ENCODE data around the gene IL1RN.
"Not testable (repeated sequence)": the region's sequence is repeated elsewhere in the genome, so short reads cannot be mapped to it uniquely, and the experiment has no call there.

IL1RN gene, protein sequence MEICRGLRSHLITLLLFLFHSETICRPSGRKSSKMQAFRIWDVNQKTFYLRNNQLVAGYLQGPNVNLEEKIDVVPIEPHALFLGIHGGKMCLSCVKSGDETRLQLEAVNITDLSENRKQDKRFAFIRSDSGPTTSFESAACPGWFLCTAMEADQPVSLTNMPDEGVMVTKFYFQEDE

GRCh38 chr2:113126845-113127645, at the start of gene IL1RN:
TSS of gene IL1RN (plus strand) at chr2:113127598. CDS start at chr2:113127625, 27 bp downstream.
- DNase-seq (ENCODE audit: low read depth in 2 of 3, low spot score in 1 of 3), result no peak

DNA sequence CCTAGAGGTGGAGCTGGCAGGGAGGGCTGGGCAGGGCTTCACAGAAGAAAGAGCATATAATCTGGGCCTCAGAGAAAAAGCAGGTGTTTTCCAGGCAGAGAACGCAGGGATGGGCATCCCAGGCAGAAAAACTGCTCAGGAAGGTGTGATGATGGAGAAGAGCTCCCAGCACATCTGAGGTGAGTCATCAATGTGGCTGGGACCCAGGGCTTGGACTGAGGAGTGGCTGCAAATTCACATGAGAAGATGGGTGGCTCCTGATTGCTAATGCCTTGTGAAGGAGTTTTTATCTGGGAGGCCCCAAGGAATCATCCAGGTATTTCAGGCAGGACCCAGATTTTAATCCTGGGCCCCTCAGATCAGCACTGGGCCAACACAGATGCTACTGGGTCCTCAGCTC, 49.5 kb upstream of the IL1RN start:
- DNase-seq (ENCODE audit: low read depth in 2 of 3, low spot score in 1 of 3), result no peak

DNA sequence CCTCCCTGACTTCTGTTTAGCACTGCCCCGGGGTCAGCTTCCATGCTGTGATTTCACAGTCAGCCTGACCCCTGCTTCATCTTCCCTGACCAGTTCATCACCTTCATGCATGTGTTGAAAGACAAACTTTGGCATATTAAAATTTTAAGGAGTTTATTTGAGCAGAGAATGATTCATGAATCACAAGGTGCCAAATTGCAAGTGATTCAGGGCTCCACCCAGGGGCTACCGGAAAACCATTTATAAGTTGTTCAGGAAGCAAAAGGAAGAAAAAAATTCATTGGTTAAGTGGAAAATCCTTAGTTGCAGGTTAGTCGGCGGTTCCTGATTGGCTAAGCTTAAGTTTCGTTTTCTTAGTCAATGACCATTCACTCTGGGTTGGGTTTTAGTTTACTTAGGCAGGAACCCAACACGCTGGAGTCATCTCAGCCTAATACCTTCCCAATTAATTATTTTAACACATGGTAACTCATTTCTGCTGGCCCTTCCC, 49.0 kb upstream of the IL1RN start:
- DNase-seq (ENCODE audit: low read depth in 2 of 3, low spot score in 1 of 3), result no peak

- DNase-seq (ENCODE audit: low read depth in 2 of 3, low spot score in 1 of 3), result no peak
Measured at GRCh38 chr2:113079131-113079530, 48.3 kb upstream of the IL1RN start.

DNA sequence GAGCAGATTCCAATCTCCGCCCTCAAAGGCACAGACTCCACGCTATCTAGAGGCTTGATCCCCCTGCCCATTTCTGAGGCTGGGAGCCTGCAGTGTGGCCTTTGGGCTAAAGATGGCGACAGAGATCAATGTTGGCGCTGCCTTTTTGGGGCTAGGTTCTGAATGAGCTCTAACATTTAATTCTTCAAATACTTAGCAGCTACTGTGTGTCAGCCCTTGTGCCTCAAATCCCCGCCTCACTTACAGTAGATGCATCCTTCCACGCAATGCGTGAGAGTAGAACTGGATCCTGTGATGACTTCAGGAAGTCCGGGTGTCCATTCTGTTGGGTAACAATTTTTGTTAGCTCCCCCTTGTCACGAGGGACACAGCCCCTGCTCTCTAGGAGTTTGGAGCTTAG, 47.3 kb upstream of the IL1RN start:
- peak; percentile 24 to 70 (median 41) for DNase-seq (ENCODE audit: low read depth in 2 of 3, low spot score in 1 of 3)

DNA sequence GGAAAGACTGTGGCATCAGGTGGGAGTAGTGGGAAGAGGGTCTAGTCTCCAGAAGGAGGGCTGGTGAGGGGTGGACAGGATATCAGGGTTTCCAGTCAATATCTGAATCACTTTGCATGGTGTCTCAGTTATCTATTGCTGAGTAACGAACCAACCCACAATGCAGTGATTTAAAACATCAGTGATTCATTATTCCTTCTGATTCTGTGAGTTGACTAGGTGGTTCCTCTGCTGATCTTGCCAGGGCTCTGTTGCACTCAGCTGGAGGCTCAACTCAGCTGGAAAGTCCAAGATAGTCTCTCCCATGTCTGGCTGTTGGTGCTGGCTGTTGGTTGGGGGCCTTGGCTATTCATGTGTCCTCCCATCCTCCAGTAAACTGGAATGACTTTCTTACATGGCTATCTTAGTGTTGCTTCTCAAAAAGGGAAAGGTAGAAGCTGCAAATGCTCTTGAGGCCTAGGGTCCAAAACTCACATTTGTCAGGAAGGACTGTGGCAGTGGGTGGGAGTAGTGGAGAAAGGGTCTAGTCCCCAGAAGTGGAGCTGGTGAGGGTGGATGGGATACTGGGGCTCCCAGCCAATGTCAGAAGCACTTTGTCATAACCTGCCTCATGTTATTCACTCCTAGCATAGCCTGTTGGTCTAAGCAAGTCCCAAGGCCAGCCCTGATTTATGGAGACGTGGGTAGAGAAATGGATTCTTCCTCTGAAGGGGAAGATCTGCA, 45.7 kb upstream of the IL1RN start:
- DNase-seq (ENCODE audit: low read depth in 2 of 3, low spot score in 1 of 3), result no peak

- DNase-seq (ENCODE audit: low read depth in 2 of 3, low spot score in 1 of 3), result no peak
Measured at GRCh38 chr2:113083296-113083695, 44.1 kb upstream of the IL1RN start.

DNA sequence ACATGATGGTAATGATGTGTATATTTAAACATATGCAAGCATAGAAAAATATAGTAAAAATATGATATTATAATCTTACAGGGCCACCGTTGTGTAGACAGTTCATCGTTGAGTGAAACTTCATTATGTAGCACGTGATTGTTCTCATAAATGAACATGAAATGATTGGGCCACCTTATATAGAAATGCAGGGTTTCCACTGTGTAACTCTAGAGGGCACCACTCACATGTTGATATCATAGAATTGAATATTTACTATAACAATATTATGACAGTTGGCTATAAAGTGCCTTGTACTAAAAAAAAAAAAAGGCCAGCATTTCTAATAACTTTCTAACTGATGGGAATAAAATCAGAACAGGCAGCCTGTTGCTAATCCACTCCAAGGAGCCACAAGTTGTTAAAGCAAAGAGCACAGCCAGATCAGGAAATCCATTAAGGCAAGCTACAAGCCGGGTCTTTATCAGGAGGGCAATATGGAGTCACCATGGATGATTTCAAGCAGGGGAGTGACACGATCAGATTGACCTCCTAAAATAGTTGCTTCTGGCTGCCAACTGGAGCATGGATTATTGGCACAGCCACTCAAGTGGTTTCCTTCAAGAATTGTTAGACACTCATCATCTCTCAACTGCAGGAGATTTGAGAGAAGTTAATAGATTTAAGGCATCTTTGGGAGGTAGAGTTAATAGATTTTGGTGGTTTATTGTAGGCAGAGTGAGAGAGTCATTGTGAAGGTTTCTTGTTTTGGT, 43.0 kb upstream of the IL1RN start:
- no peak for DNase-seq (ENCODE audit: low read depth in 2 of 3, low spot score in 1 of 3)

DNA sequence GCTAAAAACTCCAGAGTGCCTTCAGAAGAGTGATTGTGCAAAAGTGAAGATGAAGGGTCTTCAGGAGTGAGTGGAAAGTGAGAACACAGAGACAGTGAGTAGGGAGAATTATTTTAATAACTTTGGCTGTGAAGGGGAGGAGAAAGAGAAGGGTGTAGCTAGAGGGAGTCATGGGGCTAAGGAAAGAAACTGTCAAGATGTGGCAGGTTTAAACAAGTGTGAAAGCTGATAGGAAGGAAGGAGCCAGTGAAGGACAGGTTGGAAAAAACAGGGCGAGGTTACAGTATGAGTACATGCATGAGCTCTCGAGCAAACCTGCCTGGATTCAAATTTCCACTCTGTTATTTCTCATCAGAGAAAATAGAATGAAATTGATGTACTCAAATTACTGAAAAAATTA, 41.9 kb upstream of the IL1RN start:
- no peak for DNase-seq (ENCODE audit: low read depth in 2 of 3, low spot score in 1 of 3)

DNA sequence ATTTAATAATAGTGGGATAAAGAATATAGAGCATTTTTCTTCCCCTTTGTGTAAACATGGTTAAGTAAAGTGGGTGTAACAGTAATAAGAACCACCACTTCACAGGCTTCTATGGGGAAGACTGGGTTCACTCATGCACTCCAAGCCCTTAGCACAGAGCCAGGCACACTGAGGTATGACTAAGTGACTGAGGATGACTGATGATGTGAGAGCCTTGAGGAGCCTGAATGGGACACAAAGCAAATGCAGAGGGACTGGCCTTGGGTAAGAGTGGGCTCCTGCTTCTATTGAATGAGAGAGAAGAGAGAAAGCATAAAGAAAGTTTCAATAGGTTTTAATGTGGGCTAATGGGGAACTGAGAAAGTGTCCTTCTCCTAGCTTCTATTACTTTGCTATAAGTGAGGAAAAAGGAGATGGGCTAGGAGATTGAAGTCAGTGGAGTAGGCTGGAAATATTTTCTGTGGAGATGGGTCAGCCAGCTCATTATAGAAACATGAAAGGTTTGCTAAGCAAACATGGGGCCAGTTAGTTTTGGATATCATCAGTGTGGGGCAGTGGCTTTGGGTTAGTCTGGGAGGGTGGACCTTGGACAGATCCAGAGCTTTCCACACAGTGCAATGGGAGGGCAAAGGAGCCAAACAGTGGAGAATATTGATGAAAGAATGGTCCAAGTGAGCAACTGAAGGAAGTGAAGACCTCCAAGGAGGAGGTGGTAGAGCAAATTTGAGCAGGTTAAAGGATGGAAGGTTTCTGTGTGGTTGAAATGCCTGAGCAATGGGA, 39.0 kb upstream of the IL1RN start:
- no peak for DNase-seq (ENCODE audit: low read depth in 2 of 3, low spot score in 1 of 3)

GRCh38 chr2:113089916-113090315, 37.5 kb upstream of the IL1RN start:
- DNase-seq (ENCODE audit: low read depth in 2 of 3, low spot score in 1 of 3), result no peak

DNA sequence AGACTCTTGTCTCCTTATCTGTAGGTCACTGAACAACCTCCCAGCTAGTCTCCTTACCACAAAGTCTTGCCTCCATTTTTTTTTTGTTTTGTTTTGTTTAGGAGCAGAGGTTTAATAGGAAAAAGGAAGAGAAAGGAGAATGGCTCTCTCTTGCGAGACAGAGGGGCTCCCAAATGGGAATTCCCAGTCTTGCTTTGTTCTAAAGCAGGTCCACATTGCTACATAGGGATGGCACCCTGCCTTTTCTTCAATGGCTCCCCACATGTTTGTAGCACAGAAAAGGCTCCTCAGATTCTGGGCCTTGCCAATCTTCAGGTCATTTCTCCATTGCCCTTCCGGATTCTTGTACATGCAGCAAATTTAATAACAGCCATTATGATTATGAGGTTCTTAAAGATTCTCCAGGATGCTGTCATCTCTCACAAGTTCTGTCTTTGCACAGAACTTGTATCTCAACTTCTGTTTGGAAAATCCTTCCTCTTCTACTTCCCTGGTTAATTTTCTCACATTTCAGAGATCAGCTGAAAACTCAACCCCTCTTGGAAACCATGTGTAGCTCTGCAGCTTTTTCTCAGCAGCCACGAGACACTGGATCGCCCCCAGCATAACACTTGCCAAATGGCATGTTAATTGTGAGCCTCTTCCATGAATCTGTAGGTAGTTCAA, 36.0 kb upstream of the IL1RN start:
- no peak for DNase-seq (ENCODE audit: low read depth in 2 of 3, low spot score in 1 of 3)

GRCh38 chr2:113092864-113093612, 34.4 kb upstream of the IL1RN start:
- DNase-seq (ENCODE audit: low read depth in 2 of 3, low spot score in 1 of 3), result no peak

DNA sequence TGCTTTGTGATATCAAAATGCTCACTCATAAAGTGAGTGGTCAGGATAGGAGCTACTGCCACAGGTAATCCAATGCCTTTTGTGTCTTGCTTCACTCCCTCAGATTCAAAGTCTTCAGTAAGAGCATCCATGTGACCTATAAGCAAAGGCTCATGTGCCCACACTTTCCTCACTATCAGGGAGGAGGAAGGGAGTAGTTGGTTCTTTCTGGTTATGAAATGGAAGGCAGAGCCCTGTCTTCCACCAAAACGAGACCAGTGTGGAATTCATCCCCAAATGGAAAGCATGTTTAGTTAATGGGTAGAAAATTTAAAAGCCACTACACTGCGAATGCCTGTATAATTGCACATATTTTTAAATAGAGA, 33.8 kb upstream of the IL1RN start:
- DNase-seq (ENCODE audit: low read depth in 2 of 3, low spot score in 1 of 3), result no peak

DNA sequence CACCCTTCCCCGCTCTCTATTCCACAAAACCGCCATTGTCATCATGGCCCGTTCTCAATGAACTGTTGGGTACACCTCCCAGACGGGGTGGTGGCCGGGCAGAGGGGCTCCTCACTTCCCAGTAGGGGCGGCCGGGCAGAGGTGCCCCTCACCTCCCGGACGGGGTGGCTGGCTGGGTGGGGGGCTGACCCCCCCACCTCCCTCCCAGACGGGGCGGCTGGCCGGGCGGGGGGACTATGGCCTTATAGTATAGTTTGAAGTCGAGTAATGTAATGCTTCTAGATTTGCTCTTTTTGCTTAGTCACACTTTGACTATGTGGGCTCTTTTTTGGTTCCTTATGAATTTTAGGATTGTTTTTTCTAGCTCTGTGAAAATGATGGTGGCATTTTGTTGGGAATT, 31.1 kb upstream of the IL1RN start:
- DNase-seq (ENCODE audit: low read depth in 2 of 3, low spot score in 1 of 3), result not testable (repeated sequence)

- not testable (repeated sequence) for DNase-seq (ENCODE audit: low read depth in 2 of 3, low spot score in 1 of 3)
Measured at GRCh38 chr2:113096842-113097618, 30.4 kb upstream of the IL1RN start.

DNA sequence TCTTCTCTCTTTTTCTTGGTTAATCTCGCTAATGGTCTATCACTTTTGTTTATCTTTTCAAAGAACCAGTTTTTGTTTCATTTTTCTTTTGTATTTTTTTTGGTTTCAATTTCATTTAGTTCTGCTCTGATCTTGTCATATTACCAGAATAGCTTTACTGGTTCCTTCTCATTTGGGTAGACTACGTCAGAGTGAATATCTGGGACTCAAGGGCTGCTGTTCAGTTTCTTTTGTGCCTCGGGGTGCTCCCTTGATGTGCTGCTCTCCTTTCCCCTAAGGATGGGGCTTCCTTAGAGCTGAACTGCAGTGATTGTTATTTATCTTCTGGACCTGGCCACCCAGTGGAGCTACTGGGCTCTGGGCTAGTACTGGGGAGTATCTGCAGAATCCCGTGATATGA, 29.4 kb upstream of the IL1RN start:
- no peak for DNase-seq (ENCODE audit: low read depth in 2 of 3, low spot score in 1 of 3)

- DNase-seq (ENCODE audit: low read depth in 2 of 3, low spot score in 1 of 3), result no peak
Measured at GRCh38 chr2:113098532-113098931, 28.9 kb upstream of the IL1RN start.

DNA sequence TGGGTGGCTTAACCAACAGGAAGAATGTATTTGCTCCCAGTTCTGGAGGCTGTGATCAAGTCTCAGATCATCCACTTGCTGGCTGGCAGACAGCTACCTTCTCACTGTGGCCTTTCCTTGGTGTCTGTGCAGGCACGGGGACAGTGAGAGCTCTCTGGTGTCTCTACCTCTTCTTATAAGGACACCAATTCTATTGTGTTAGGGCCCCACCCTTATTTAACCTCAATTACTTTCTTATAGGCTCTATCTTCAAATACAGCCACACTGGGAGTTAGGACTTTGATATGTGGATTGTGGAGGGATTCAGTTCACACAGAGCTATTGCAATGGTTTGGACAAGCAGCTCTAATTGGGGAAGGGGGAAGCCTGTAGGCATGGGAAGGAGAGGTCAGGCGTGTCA, 25.3 kb upstream of the IL1RN start:
- DNase-seq (ENCODE audit: low read depth in 2 of 3, low spot score in 1 of 3), result no peak
